Astrocyte (in vitro differentiated cells and primary cell): ENCODE results near the gene NPPB.

Experiments used
- EZH2 ChIP-seq: IDR thresholded peaks from 2 replicates; pipeline ENCODE4 v1.6.1; 2012; ENCODE audit warnings: mild to moderate bottlenecking, low read length, inconsistent platforms; ENCODE audit not compliant: insufficient read depth
- TF ChIP-seq, protein P1 (sequence below): IDR thresholded peaks from 2 replicates; pipeline ENCODE4 v1.5.1; 2011; ENCODE audit warnings: low read depth, mild to moderate bottlenecking, inconsistent platforms, low read length, moderate library complexity; ENCODE audit not compliant: insufficient read depth

DNA sequence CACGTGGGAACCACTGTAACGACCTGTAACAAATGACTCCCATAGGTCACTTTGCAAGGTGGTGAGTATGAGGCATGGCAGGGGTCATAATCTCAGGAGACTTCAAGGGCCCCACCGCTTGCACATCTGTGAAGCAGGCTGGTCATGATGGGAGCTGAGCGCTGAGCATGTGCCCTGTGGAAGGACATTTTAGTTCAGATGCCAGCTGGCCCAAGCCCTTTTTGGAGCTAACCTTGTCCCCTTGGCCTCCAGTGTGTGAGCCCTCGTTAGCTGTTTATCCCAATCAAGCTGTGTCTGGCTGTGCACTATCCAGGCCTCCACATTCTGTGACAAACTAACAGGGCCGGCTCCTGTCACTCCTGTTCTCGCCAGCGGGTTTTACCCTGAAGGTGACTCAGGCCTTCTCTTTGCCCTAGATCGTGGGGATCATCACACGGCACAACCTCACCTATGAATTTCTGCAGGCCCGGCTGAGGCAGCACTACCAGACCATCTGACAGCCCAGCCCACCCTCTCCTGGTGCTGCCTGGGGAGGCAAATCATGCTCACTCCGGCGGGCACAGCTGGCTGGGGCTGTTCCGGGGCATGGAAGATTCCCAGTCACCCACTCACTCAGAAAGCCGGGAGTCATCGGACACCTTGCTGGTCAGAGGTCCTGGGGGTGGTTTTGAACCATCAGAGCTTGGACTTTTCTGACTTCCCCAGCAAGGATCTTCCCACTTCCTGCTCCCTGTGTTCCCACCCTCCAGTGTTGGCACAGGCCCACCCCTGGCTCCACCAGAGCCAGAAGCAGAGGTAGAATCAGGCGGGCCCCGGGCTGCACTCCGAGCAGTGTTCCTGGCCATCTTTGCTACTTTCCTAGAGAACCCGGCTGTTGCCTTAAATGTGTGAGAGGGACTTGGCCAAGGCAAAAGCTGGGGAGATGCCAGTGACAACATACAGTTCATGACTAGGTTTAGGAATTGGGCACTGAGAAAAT lies 18.7 kb downstream of the NPPB start:
- no peak for TF ChIP-seq EZH2
- TF ChIP-seq, protein P1, sequence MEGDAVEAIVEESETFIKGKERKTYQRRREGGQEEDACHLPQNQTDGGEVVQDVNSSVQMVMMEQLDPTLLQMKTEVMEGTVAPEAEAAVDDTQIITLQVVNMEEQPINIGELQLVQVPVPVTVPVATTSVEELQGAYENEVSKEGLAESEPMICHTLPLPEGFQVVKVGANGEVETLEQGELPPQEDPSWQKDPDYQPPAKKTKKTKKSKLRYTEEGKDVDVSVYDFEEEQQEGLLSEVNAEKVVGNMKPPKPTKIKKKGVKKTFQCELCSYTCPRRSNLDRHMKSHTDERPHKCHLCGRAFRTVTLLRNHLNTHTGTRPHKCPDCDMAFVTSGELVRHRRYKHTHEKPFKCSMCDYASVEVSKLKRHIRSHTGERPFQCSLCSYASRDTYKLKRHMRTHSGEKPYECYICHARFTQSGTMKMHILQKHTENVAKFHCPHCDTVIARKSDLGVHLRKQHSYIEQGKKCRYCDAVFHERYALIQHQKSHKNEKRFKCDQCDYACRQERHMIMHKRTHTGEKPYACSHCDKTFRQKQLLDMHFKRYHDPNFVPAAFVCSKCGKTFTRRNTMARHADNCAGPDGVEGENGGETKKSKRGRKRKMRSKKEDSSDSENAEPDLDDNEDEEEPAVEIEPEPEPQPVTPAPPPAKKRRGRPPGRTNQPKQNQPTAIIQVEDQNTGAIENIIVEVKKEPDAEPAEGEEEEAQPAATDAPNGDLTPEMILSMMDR = no peak
